Psoas muscle (tissue), 8 donors: ENCODE results near the gene SULT4A1. TPM values are rescaled to one million over a fixed set of nuclear protein-coding genes. Genes with fewer than 3 reads are reported as not detected.

ENCODE experiments used
- ATAC-seq, 4 donors: fragments of 200-7000 bp; cut with Tn5 transposase; one replicate each; pipeline ENCODE4 v1.9.1; 2020; ENCODE audit warnings: moderate library complexity in 3 of 4, mild to moderate bottlenecking in 2 of 4
- DNase-seq, 2 donors: peaks; one replicate each; pipeline ENCODE4 v3.0.0-alpha.2; 2020
- H3K27ac ChIP-seq: fragments of 200-600 bp; one replicate; pipeline ENCODE4 v1.8.0; 2022
- H3K27me3 ChIP-seq, 3 donors: fragments of 200-600 bp in 1 of 3; one replicate each; pipeline versions ENCODE4 v1.6.1 to v1.8.0; 2013 to 2022; ENCODE audit warnings: low read length in 2 of 3, mild to moderate bottlenecking in 2 of 3, moderate library complexity in 1 of 3; ENCODE audit not compliant: insufficient read depth in 3 of 3
- H3K36me3 ChIP-seq, 2 donors: fragments of 200-600 bp in 1 of 2; one replicate each; pipeline versions ENCODE4 v1.6.1 to v1.8.0; 2013 to 2022; ENCODE audit warnings: low read depth in 1 of 2, mild to moderate bottlenecking in 1 of 2, moderate library complexity in 1 of 2; ENCODE audit not compliant: insufficient read depth in 1 of 2
- H3K4me1 ChIP-seq: fragments of 200-600 bp; one replicate; pipeline ENCODE4 v1.8.0; 2022
- H3K4me3 ChIP-seq: fragments of 200-600 bp; one replicate; pipeline ENCODE4 v1.8.0; 2022; ENCODE audit warnings: mild to moderate bottlenecking
- H3K9me3 ChIP-seq: fragments of 200-600 bp; one replicate; pipeline ENCODE4 v1.8.0; 2022
- CTCF ChIP-seq: fragments of 200-600 bp; IDR thresholded peaks from one replicate; pipeline ENCODE4 v1.8.0; 2022; ENCODE audit warnings: antibody characterized with exemption
- WGBS, 3 donors: extraction: QIAGEN DNeasy Blood & Tissue Kit; methylation state at CpG; one replicate each; pipeline versions ENCODE4 v1.1.6 to v1.1.7; 2013; 5-methylcytosine and 5-hydroxymethylcytosine counted together
- intact Hi-C, 2 donors: fragments of 100-400 bp; cut with DNase I; formaldehyde crosslinking; loops; one replicate each; pipeline versions ENCODE4 v1.11.0 to v1.14.2; 2022
- polyA plus RNA-seq, 3 donors: library from polyadenylated mRNA; stranded (reverse); fragments of 200-250 nt; gene quantifications; one replicate each; pipeline ENCODE4 v1.2.3, GENCODE V29; 2013
- total RNA-seq, 4 donors: library from RNA; stranded (reverse); fragmentation: NEBNext Ultra II Directional in 2 of 4; extraction: Animal tissue kit (Norgen Biotek cat#: 25700) in 2 of 4; gene quantifications; one replicate each; pipeline versions ENCODE4 v1.2.1 to v1.2.4, GENCODE V29; 2021 to 2023
- donor health status: healthy with polysubstance abuse.
- donor health status: DM: no; HTN: no; CAD: no; lungs with moderate emphysema.
- donor health status: Bipolar disorder and iron deficiency.
- donor health status: healthy.
- donor health status: DM: yes; HTN: yes; CAD: no.
- donor health status: DM: no; HTN: no; CAD: no.
- donor health status: DM: no; HTN: no; CAD: no.
- donor health status: DM: yes; HTN: yes; CAD: no.

Gene SULT4A1
- total and polyA plus RNA-seq, 7 donors: 0.08 to 0.23 TPM; not detected in 5

DNA sequence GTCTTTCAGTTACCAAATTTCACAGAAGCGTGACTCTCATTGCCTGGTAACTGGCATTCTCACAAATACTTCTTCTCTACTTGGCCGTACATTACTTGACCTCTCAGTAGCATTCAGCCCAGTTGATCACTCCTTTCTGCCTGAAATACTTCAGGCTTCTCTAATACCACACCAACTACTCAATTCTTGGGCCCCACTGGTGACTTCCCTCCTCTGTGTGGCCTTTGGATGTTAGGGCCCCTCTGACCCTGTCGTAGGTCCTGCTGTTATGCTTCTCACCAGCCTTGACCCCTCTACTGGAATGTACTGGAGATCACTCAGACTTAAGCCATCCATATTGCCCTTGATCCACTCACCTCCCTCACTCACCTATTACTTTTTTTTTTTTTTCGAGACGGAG, 48.0 kb downstream of the SULT4A1 start:
- no peak overlapping the region for H3K27ac ChIP-seq
- no peaks in the 10 kb centered on the region for H3K9me3 ChIP-seq
- peaks cover 0 to 1% (median 0%) of the 10 kb centered on the region in 3 donors for H3K27me3 ChIP-seq
- H3K36me3 ChIP-seq: no peaks in the 10 kb centered on the region
- ATAC-seq (no peak), DNase-seq (no peak)
- 94 to 96% (median 95%) methylated on average over 5 of the region's 5 CpGs for WGBS, 3 donors
- TF ChIP-seq CTCF: no peak
- H3K4me1 ChIP-seq: peaks cover 15% of the 10 kb centered on the region
- no peak overlapping the region for H3K4me3 ChIP-seq
- intact Hi-C loops: no loop called here

GRCh38 chr22:43812890-43813289, 49.4 kb downstream of the SULT4A1 start:
- TF ChIP-seq CTCF: no peak
- intact Hi-C loops: no loop called here
- H3K27me3 ChIP-seq: no peaks in the 10 kb centered on the region
- ATAC-seq (no peak), DNase-seq (no peak)
- H3K4me3 ChIP-seq: peak overlapping the region; percentile 79
- H3K4me1 ChIP-seq: peaks cover 15% of the 10 kb centered on the region
- 11 to 13% (median 12%) methylated on average over 6 of the region's 6 CpGs for WGBS, 3 donors
- no peaks in the 10 kb centered on the region for H3K9me3 ChIP-seq
- no peaks in the 10 kb centered on the region for H3K36me3 ChIP-seq
- H3K27ac ChIP-seq: peak overlapping the region; percentile 75

DNA sequence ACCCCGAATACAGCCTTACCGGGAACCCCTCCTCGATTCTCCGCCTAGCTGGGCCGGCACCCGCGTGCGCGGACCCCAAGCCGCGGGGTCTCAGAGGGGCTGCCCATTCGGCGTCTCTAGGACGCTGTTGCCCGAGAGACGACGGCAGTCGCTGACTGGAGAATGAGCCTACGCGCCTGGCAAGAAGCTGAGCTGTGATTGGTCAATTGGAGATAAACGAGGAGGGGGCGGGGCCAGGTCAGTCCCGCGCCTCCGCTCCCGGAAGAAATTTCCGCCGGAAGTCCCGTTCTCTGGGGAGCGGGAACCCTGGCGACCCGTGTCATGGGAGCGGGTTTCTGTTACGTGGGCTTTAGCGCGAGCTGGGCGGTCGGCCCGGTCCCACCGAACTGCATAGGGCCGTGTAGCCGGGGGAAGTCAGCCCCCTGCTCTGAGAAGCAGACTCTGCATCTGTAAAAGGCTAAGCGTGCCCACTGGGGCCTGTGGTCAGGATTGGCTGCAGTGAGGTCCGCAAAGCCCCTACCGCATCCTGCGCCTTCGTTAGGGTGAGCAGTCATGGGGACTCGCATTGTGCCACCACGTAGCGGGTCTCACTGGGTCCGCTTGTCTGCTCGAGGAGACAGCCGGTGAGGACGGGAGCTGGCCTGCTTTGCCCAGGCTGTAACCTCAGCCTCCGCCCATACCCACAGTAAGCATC, 50.0 kb downstream of the SULT4A1 start, which contains the start of gene EFCAB6:
Gene EFCAB6, minus strand, starts transcription at position 157 of the 694 bp plus-strand sequence. CDS start 29,987 bp downstream, outside the sequence.
- Histone ChIP-seq H3K27me3 (no peaks in the 10 kb centered on the region), H3K27ac (peak within 1 kb of the TSS; percentile 75), H3K36me3 (no peaks in the 10 kb centered on the region), H3K4me3 (peak within 1 kb of the TSS; percentile 79), H3K9me3 (no peaks in the 10 kb centered on the region), H3K4me1 (peaks cover 15% of the 10 kb centered on the region)
- no peak for TF ChIP-seq CTCF
- WGBS, 3 donors: 0 to 1% (median 1%) methylated on average over 51 to 55 of the region's 55 CpGs
- ATAC-seq: peak; percentile 99 to 100 (median 100)
- intact Hi-C loops: no loop called here
- peak; percentile 93 to 95 for DNase-seq

DNA sequence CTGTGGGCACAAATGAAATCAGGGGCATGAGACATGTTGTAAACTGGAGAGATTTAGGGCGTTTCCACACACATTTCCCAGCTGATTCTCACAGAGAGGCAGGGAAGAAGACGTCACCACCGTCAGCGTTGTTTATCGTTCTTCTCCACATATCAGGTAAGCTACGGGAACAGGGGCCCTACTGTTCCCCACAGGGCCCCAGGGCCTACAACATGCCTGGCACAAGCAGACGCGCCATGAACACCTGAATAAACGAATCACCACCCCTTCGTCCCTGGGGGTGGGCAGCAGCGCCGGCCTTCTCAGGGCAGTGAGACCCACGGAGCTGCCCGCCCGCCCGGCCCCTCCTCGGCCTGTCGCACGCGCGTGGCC, 50.5 kb downstream of the SULT4A1 start:
- 0% methylated on average over 10 to 21 of the region's 21 CpGs for WGBS, 3 donors
- H3K27ac ChIP-seq: peak overlapping the region; percentile 75
- no peaks in the 10 kb centered on the region for H3K36me3 ChIP-seq
- peak overlapping the region; percentile 79 for H3K4me3 ChIP-seq
- ATAC-seq (peak in 1 of 4 donors; percentile 62), DNase-seq (no peak)
- TF ChIP-seq CTCF: no peak
- H3K4me1 ChIP-seq: peaks cover 15% of the 10 kb centered on the region
- no peaks in the 10 kb centered on the region for H3K9me3 ChIP-seq
- H3K27me3 ChIP-seq: no peaks in the 10 kb centered on the region
- intact Hi-C loops: no loop called here
